Measurements from ENCODE around the gene HOXC6. TPM values are rescaled to one million over a fixed set of nuclear protein-coding genes. Genes with fewer than 3 reads are reported as not detected.

Gene HOXC6
- total RNA-seq, 1 donor from 2014 or later = not detected

DNA sequence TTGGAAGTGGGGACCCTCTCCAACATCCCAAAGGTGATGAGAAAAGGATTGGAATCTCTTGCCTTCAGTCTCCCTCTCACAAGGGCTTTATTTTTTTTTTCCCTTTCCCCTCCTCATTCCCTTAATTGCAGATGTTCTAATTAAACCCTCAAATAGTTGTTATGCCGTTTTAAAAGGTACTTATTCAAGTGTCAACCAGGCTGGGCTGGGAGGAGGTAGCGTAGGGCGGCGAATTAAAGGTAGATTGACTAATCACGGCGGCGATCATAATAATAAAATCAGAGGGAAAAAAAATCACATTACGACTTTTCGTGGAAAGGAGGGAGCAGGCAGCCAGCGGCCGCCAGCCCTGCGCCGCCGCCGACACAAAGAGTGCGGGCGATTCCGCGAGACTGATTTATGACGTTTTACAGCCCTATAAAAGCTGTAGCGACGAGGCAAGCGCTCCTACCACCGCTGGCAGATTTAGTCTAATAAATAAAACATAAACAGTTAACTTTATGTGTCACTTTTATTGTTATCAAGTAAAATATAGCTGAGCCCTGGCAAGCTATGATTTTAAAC, 23.7 kb downstream of the HOXC6 start:
- Histone ChIP-seq H2AFZ (replicated peaks) (no peak overlapping the region), H3K79me2 (ENCODE audit: low read depth) (no peaks in the 10 kb centered on the region), H3K4me1 (peaks cover 7% of the 10 kb centered on the region), H3K4me2 (no peak overlapping the region), H3K9me3 (ENCODE audit: low read depth) (no peaks in the 10 kb centered on the region), H3K27me3 (peaks cover 100% of the 10 kb centered on the region), H3F3A (ENCODE audit: low read depth) (no peaks in the 10 kb centered on the region), H3K4me3 (no peak overlapping the region), H3K9ac (no peak overlapping the region), H4K20me1 (ENCODE audit: low read depth) (peaks cover 82% of the 10 kb centered on the region), H3K27ac (no peak overlapping the region), H3K36me3 (no peaks in the 10 kb centered on the region)
- Mint-ChIP-seq H3K36me3 (no peaks in the 10 kb centered on the region), H3K4me3 (no peak overlapping the region), H3K27ac (no peak overlapping the region), H3K4me1 (no peaks in the 10 kb centered on the region), H3K27me3 (ENCODE audit: insufficient read depth, low read depth) (peaks cover 91% of the 10 kb centered on the region), H3K9me3 (peaks cover 7% of the 10 kb centered on the region)
- TF ChIP-seq EZH2phosphoT487 (IDR thresholded peaks at IDR 0.05) (peak; percentile 90), EZH2 (IDR thresholded peaks at IDR 0.05) (peak; percentile 99)
- TF ChIP-seq, protein P1, sequence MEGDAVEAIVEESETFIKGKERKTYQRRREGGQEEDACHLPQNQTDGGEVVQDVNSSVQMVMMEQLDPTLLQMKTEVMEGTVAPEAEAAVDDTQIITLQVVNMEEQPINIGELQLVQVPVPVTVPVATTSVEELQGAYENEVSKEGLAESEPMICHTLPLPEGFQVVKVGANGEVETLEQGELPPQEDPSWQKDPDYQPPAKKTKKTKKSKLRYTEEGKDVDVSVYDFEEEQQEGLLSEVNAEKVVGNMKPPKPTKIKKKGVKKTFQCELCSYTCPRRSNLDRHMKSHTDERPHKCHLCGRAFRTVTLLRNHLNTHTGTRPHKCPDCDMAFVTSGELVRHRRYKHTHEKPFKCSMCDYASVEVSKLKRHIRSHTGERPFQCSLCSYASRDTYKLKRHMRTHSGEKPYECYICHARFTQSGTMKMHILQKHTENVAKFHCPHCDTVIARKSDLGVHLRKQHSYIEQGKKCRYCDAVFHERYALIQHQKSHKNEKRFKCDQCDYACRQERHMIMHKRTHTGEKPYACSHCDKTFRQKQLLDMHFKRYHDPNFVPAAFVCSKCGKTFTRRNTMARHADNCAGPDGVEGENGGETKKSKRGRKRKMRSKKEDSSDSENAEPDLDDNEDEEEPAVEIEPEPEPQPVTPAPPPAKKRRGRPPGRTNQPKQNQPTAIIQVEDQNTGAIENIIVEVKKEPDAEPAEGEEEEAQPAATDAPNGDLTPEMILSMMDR (IDR thresholded peaks at IDR 0.05) = no peak
- no peak for DNase-seq (ENCODE audit: low spot score)

DNA sequence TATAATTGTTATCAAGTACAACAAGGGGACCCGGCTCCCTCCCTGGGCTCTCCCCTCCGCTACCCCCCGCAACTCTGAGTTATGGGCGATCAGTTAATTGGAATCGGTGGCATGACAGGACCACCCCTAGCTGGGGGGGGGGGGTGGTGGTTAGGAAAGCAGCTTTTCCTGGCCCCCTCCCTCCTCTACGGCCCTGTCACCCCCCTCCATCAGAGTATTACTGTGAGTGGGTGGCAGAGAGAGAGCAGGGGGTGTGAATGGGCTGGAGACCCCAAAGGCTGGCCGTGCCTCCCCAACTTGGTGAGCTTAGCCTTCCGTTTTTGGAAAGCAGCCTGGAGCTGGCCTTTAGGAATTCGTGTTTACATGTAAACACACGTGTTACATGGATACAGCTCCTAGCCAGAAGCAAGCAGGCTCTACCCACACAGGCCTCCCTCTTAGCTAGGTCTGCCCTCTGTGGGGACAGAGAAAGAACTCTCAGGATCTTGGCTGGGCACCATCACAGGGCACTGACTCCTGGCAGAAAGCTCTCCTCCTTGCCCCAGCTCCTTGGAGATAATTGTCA, 24.3 kb downstream of the HOXC6 start:
- H3K4me1 Mint-ChIP-seq = no peaks in the 10 kb centered on the region
- no peak overlapping the region for H3K27ac ChIP-seq

DNA sequence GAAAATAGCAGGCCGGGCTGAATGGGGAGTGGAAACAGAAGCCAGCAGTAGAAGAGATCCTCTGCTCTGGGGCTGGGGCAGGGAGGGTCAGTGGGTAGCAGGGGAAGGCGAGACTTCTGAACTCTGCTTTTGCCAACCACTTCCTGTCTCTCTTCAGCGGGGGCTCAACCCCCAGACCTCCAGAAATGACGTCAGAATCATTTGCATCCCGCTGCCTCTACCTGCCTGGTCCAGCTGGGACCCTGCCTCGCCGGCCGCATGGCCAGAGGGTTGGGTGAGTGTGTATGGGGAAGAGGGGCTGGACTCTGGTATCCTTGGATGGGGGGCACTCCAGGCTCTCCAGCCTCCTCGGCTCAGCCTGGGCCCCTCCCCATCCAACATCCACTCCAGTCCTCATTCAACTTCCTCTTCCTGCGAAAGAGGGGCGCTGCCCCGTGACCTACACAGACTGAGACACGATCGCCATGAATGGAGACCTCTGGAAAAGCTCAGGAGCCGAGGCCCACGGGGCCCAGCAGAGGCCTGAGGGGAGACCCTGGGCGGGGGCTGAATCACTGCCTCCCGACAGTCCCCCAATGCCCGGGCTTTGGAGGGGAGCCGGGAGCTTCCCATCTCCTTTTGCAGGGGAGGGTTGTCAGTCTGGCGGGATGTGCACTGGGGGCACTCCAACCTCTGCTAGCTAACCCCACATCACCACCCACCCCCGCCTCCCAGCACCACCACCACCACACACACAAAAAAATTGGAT, 24.9 kb downstream of the HOXC6 start:
- Mint-ChIP-seq H3K9me3 (peaks cover 7% of the 10 kb centered on the region), H3K36me3 (no peaks in the 10 kb centered on the region), H3K27ac (no peak overlapping the region), H3K4me3 (peak overlapping the region; percentile 57), H3K27me3 (ENCODE audit: insufficient read depth, low read depth) (peaks cover 92% of the 10 kb centered on the region), H3K4me1 (no peaks in the 10 kb centered on the region)
- Histone ChIP-seq H3K36me3 (no peaks in the 10 kb centered on the region), H2AFZ (replicated peaks) (no peak overlapping the region), H3F3A (ENCODE audit: low read depth) (no peaks in the 10 kb centered on the region), H3K9ac (no peak overlapping the region), H3K27me3 (peaks cover 100% of the 10 kb centered on the region), H3K4me3 (peak overlapping the region; percentile 25), H3K27ac (no peak overlapping the region), H3K4me2 (peak overlapping the region; percentile 53), H3K79me2 (ENCODE audit: low read depth) (no peaks in the 10 kb centered on the region), H3K9me3 (ENCODE audit: low read depth) (no peaks in the 10 kb centered on the region), H3K4me1 (peaks cover 7% of the 10 kb centered on the region), H4K20me1 (ENCODE audit: low read depth) (peaks cover 75% of the 10 kb centered on the region)
- TF ChIP-seq, protein P1 (IDR thresholded peaks at IDR 0.05) = no peak
- TF ChIP-seq EZH2 (IDR thresholded peaks at IDR 0.05) = no peak
- no peak for TF ChIP-seq EZH2phosphoT487 (IDR thresholded peaks at IDR 0.05)
- no peak for DNase-seq (ENCODE audit: low spot score)

More for the DNA sequence above, 24.3 kb downstream of the HOXC6 start:
- Histone ChIP-seq H2AFZ (replicated peaks) (no peak overlapping the region), H3K4me3 (no peak overlapping the region), H3K4me2 (no peak overlapping the region), H4K20me1 (ENCODE audit: low read depth) (peaks cover 76% of the 10 kb centered on the region), H3K36me3 (no peaks in the 10 kb centered on the region), H3K9me3 (ENCODE audit: low read depth) (no peaks in the 10 kb centered on the region), H3K4me1 (peaks cover 7% of the 10 kb centered on the region), H3K79me2 (ENCODE audit: low read depth) (no peaks in the 10 kb centered on the region), H3F3A (ENCODE audit: low read depth) (no peaks in the 10 kb centered on the region), H3K9ac (no peak overlapping the region), H3K27me3 (peaks cover 100% of the 10 kb centered on the region)
- H3K27ac Mint-ChIP-seq = no peak overlapping the region
- H3K9me3 Mint-ChIP-seq = peaks cover 7% of the 10 kb centered on the region
- peak overlapping the region; percentile 57 for H3K4me3 Mint-ChIP-seq
- no peak for DNase-seq (ENCODE audit: low spot score)
- peaks cover 92% of the 10 kb centered on the region for H3K27me3 Mint-ChIP-seq (ENCODE audit: insufficient read depth, low read depth)
- H3K36me3 Mint-ChIP-seq = no peaks in the 10 kb centered on the region
- TF ChIP-seq EZH2phosphoT487 (IDR thresholded peaks at IDR 0.05) = peak; percentile 51
- TF ChIP-seq, protein P1 (IDR thresholded peaks at IDR 0.05) = no peak
